Measurements from ENCODE around the gene MORC4.

The MORC4 gene

DNA sequence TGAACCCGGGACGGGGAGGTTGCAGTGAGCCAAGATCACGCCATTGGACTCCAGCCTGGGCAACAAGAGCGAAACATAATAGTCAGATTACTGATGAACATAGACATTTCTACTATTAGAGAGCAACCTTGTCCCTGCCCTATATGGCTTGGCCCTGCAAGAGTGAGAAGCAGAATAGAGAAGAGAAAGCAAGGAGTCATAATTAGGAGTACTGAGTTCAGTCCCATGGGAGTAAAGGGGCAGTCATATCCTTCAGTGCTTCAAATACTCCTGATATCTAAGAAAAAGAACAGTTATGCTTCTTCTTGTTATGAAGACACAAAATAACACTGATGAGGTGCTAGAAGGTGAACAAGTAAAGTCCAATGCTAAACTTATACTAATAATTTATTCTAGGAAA is 46.0 kb downstream of the MORC4 start:
- Histone ChIP-seq H3K4me3 (ENCODE audit: insufficient read depth, low read length, poor library complexity, severe bottlenecking) (no peak overlapping the region), H3K79me2 (ENCODE audit: insufficient read depth, low read length) (no peaks in the 10 kb centered on the region), H3K27ac (ENCODE audit: low read depth, low read length) (no peak overlapping the region), H3K9me2 (replicated peaks; ENCODE audit: insufficient read depth, low read length) (no peaks in the 10 kb centered on the region), H3K9ac (ENCODE audit: low read length) (no peak overlapping the region), H3K9me3 (ENCODE audit: insufficient read depth, low read length) (no peaks in the 10 kb centered on the region), H4K20me1 (ENCODE audit: low read depth, low read length) (no peaks in the 10 kb centered on the region), H3F3A (ENCODE audit: insufficient read depth) (no peaks in the 10 kb centered on the region), H3K4me2 (ENCODE audit: low read depth, low read length, poor library complexity, severe bottlenecking) (no peak overlapping the region), H2AFZ (ENCODE audit: low read depth, low read length, severe bottlenecking) (no peak overlapping the region), H3K36me3 (ENCODE audit: low read length) (no peaks in the 10 kb centered on the region), H3K27me3 (ENCODE audit: low read length) (no peaks in the 10 kb centered on the region)
- TF ChIP-seq, protein P1, sequence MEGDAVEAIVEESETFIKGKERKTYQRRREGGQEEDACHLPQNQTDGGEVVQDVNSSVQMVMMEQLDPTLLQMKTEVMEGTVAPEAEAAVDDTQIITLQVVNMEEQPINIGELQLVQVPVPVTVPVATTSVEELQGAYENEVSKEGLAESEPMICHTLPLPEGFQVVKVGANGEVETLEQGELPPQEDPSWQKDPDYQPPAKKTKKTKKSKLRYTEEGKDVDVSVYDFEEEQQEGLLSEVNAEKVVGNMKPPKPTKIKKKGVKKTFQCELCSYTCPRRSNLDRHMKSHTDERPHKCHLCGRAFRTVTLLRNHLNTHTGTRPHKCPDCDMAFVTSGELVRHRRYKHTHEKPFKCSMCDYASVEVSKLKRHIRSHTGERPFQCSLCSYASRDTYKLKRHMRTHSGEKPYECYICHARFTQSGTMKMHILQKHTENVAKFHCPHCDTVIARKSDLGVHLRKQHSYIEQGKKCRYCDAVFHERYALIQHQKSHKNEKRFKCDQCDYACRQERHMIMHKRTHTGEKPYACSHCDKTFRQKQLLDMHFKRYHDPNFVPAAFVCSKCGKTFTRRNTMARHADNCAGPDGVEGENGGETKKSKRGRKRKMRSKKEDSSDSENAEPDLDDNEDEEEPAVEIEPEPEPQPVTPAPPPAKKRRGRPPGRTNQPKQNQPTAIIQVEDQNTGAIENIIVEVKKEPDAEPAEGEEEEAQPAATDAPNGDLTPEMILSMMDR (IDR thresholded peaks at IDR 0.05; ENCODE audit: insufficient read depth, low read length, poor library complexity, severe bottlenecking), result no peak
- no peak for TF ChIP-seq EZH2phosphoT487 (conservative IDR thresholded peaks at IDR 0.05; ENCODE audit: low read length)

DNA sequence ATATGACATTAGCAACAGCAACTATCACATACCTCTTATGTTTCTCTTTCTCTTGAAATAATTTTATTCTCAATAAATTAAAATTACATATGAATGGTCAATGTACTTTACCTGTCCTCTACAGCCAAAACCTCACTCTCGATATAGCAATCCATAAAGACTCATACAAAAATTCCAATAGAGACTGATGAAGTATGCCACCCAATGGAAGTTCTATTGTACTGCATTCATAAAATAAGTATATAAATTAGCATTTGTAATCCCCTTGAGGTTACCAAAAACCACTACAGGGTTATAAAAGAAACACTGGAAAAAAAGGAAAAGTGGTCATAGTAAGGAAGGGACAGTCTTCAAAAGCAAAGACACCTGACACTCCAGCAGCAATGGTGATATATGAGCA is 47.0 kb downstream of the MORC4 start:
- H3K79me2 ChIP-seq (ENCODE audit: insufficient read depth, low read length), result no peaks in the 10 kb centered on the region
- H4K20me1 ChIP-seq (ENCODE audit: low read depth, low read length), result no peaks in the 10 kb centered on the region
- H3K9me2 ChIP-seq (replicated peaks; ENCODE audit: insufficient read depth, low read length), result no peaks in the 10 kb centered on the region
- TF ChIP-seq, protein P1 (IDR thresholded peaks at IDR 0.05; ENCODE audit: insufficient read depth, low read length, poor library complexity, severe bottlenecking), result no peak
- TF ChIP-seq EZH2phosphoT487 (conservative IDR thresholded peaks at IDR 0.05; ENCODE audit: low read length), result no peak
- no peaks in the 10 kb centered on the region for H3K27me3 ChIP-seq (ENCODE audit: low read length)
- H2AFZ ChIP-seq (ENCODE audit: low read depth, low read length, severe bottlenecking), result no peak overlapping the region
- H3K27ac ChIP-seq (ENCODE audit: low read depth, low read length), result no peak overlapping the region
- no peak overlapping the region for H3K4me3 ChIP-seq (ENCODE audit: insufficient read depth, low read length, poor library complexity, severe bottlenecking)
- no peaks in the 10 kb centered on the region for H3K36me3 ChIP-seq (ENCODE audit: low read length)
- no peak overlapping the region for H3K9ac ChIP-seq (ENCODE audit: low read length)
- no peaks in the 10 kb centered on the region for H3K9me3 ChIP-seq (ENCODE audit: insufficient read depth, low read length)
- H3K4me2 ChIP-seq (ENCODE audit: low read depth, low read length, poor library complexity, severe bottlenecking), result no peak overlapping the region
- H3F3A ChIP-seq (ENCODE audit: insufficient read depth), result no peaks in the 10 kb centered on the region

DNA sequence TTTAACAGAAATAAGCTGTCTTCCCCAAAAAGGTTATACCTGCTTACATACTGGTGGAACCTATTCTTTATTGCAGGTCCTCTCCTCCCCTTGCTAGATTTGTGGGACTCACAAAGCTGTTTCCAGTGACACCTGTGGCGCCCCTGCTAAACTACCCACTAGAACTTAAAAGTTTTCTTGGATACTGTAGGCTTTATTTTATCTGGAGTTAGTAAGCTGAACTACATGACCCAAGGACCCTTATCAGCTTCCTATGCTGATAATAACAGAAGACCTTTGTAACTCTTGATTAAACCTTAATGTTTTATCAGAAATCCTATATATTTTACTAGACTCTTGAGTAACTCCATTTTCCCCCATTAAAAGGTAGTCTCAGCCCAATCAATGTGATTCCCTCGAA is 47.5 kb downstream of the MORC4 start:
- Histone ChIP-seq H3F3A (ENCODE audit: insufficient read depth) (no peaks in the 10 kb centered on the region), H4K20me1 (ENCODE audit: low read depth, low read length) (no peaks in the 10 kb centered on the region), H3K79me2 (ENCODE audit: insufficient read depth, low read length) (no peaks in the 10 kb centered on the region), H3K27ac (ENCODE audit: low read depth, low read length) (no peak overlapping the region), H3K9ac (ENCODE audit: low read length) (no peak overlapping the region), H3K4me3 (ENCODE audit: insufficient read depth, low read length, poor library complexity, severe bottlenecking) (no peak overlapping the region), H3K27me3 (ENCODE audit: low read length) (no peaks in the 10 kb centered on the region), H3K4me2 (ENCODE audit: low read depth, low read length, poor library complexity, severe bottlenecking) (no peak overlapping the region), H3K36me3 (ENCODE audit: low read length) (no peaks in the 10 kb centered on the region), H3K9me2 (replicated peaks; ENCODE audit: insufficient read depth, low read length) (no peaks in the 10 kb centered on the region), H3K9me3 (ENCODE audit: insufficient read depth, low read length) (no peaks in the 10 kb centered on the region), H2AFZ (ENCODE audit: low read depth, low read length, severe bottlenecking) (no peak overlapping the region)
- TF ChIP-seq EZH2phosphoT487 (conservative IDR thresholded peaks at IDR 0.05; ENCODE audit: low read length), result no peak
- TF ChIP-seq, protein P1 (IDR thresholded peaks at IDR 0.05; ENCODE audit: insufficient read depth, low read length, poor library complexity, severe bottlenecking), result no peak
